Measurements from ENCODE around the gene SAMD3. TPM values are rescaled to one million over a fixed set of nuclear protein-coding genes. Genes with fewer than 3 reads are reported as not detected.

SAMD3 gene
- total and polyA plus RNA-seq, 2 experiments from 2014 or later: 3.8 to 4.9 TPM

DNA sequence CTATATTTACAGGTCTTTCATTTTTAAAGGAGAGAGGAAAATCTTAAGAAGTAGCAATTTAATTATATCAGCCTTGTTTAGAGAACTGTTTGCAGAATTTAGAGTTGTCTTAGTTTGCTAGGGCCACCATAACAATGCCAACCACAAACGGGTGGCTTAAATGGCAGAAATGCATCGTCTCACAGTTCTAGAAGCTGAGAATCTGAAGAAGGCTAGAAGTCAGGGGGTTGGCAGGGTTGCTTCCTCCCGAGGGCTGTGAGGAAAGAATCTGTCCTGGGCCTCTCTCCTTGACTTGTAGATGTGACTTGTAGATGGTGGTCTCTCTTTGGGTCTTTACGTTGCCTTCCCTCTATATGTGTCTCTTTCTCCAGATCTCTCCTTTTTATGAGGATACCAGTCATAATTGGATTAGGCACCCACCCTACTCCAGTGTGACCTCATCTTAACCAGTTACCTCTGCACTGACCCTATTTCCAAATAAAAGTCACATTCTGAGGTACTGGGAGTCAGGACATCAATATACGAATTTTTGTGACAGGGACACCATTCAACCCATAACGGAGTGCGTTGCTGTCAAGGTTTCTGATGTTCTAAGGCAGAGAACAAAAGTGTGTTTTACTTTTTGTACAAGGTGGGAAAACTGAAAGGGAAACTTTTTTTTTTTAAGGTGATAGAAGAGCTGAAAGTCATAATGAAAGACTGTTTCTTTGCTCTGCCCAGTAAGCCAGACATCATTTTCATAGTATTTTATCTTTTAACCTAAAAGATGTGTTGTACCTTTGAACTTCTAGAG, 84.4 kb downstream of the SAMD3 start (continued):
- TF ChIP-seq ZNF114 (CRISPR knock-in tag; IDR thresholded peaks at IDR 0.05) (no peak), EZH2 (IDR thresholded peaks at IDR 0.05; ENCODE audit: low read depth, unreplicated experiment) (no peak), NANOG (IDR thresholded peaks at IDR 0.05; ENCODE audit: borderline replicate concordance) (no peak)
- TF ChIP-seq, protein P1, sequence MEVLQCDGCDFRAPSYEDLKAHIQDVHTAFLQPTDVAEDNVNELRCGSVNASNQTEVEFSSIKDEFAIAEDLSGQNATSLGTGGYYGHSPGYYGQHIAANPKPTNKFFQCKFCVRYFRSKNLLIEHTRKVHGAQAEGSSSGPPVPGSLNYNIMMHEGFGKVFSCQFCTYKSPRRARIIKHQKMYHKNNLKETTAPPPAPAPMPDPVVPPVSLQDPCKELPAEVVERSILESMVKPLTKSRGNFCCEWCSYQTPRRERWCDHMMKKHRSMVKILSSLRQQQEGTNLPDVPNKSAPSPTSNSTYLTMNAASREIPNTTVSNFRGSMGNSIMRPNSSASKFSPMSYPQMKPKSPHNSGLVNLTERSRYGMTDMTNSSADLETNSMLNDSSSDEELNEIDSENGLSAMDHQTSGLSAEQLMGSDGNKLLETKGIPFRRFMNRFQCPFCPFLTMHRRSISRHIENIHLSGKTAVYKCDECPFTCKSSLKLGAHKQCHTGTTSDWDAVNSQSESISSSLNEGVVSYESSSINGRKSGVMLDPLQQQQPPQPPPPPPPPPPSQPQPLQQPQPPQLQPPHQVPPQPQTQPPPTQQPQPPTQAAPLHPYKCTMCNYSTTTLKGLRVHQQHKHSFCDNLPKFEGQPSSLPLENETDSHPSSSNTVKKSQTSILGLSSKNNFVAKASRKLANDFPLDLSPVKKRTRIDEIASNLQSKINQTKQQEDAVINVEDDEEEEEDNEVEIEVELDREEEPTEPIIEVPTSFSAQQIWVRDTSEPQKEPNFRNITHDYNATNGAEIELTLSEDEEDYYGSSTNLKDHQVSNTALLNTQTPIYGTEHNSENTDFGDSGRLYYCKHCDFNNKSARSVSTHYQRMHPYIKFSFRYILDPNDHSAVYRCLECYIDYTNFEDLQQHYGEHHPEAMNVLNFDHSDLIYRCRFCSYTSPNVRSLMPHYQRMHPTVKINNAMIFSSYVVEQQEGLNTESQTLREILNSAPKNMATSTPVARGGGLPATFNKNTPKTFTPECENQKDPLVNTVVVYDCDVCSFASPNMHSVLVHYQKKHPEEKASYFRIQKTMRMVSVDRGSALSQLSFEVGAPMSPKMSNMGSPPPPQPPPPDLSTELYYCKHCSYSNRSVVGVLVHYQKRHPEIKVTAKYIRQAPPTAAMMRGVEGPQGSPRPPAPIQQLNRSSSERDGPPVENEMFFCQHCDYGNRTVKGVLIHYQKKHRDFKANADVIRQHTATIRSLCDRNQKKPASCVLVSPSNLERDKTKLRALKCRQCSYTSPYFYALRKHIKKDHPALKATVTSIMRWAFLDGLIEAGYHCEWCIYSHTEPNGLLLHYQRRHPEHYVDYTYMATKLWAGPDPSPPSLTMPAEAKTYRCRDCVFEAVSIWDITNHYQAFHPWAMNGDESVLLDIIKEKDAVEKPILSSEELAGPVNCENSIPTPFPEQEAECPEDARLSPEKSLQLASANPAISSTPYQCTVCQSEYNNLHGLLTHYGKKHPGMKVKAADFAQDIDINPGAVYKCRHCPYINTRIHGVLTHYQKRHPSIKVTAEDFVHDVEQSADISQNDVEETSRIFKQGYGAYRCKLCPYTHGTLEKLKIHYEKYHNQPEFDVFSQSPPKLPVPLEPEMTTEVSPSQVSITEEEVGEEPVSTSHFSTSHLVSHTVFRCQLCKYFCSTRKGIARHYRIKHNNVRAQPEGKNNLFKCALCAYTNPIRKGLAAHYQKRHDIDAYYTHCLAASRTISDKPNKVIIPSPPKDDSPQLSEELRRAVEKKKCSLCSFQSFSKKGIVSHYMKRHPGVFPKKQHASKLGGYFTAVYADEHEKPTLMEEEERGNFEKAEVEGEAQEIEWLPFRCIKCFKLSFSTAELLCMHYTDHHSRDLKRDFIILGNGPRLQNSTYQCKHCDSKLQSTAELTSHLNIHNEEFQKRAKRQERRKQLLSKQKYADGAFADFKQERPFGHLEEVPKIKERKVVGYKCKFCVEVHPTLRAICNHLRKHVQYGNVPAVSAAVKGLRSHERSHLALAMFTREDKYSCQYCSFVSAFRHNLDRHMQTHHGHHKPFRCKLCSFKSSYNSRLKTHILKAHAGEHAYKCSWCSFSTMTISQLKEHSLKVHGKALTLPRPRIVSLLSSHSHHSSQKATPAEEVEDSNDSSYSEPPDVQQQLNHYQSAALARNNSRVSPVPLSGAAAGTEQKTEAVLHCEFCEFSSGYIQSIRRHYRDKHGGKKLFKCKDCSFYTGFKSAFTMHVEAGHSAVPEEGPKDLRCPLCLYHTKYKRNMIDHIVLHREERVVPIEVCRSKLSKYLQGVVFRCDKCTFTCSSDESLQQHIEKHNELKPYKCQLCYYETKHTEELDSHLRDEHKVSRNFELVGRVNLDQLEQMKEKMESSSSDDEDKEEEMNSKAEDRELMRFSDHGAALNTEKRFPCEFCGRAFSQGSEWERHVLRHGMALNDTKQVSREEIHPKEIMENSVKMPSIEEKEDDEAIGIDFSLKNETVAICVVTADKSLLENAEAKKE (CRISPR knock-in tag; IDR thresholded peaks at IDR 0.05): no peak

DNA sequence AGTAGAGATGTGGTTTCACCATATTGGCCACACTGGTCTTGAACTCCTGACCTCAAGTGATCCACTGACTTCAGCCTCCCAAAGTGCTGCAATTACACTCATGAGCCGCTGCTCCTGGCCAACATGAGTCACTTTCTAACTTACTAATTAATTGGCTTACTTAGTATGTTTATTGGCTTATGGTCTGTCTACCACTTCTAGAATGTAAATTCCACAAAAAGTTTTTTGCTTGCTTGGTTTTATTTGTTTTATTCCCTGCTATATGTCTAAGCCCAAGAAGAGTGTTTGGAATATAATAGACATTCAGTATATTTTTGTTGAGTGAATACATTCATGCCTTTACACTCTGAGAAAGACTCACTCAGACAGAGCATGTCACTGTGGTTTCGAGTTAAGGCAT, 86.0 kb downstream of the SAMD3 start:
- H3K36me3 ChIP-seq (ENCODE audit: insufficient read depth): no peaks in the 10 kb centered on the region
- peaks cover 14% of the 10 kb centered on the region for H3K4me1 Mint-ChIP-seq
- no peaks in the 10 kb centered on the region for H3K9me3 Mint-ChIP-seq
- H3K4me3 Mint-ChIP-seq: no peak overlapping the region
- no peak overlapping the region for H3K27ac ChIP-seq (ENCODE audit: low read depth)
- no peak overlapping the region for H3K4me3 ChIP-seq
- H3K4me2 ChIP-seq: no peak overlapping the region
- no peaks in the 10 kb centered on the region for H3F3A ChIP-seq (replicated peaks; ENCODE audit: low read depth)
- no peaks in the 10 kb centered on the region for H3K79me2 ChIP-seq (replicated peaks; ENCODE audit: insufficient read depth)
- H2AFZ ChIP-seq: no peak overlapping the region
- no peaks in the 10 kb centered on the region for H3K27me3 ChIP-seq (ENCODE audit: insufficient read depth)
- no peak overlapping the region for H3K27ac Mint-ChIP-seq
- DNase-seq (ENCODE audit: low spot score) (no peak), ATAC-seq (no peak)
- H3K4me1 ChIP-seq (ENCODE audit: insufficient read depth): peaks cover 3% of the 10 kb centered on the region; the same call in 1 of the 2 replicates
- no peaks in the 10 kb centered on the region for H3K9me2 ChIP-seq (ENCODE audit: insufficient read depth)
- peaks cover 2% of the 10 kb centered on the region; the same call in 1 of the 3 replicates for H3K36me3 Mint-ChIP-seq (ENCODE audit: low read depth)
- H3K27me3 Mint-ChIP-seq (ENCODE audit: insufficient read depth, low read depth, poor library complexity): no peaks in the 10 kb centered on the region
- H4K20me1 ChIP-seq (replicated peaks; ENCODE audit: insufficient read depth): no peaks in the 10 kb centered on the region
- TF ChIP-seq, protein P1 (CRISPR knock-in tag; IDR thresholded peaks at IDR 0.05): no peak
